KOPT-K1 (cell line): ENCODE measurements around the gene HELZ2.
"Not testable (repeated sequence)": the region's sequence is repeated elsewhere in the genome, so short reads cannot be mapped to it uniquely, and the experiment has no call there.

Source experiments
- H3K27ac ChIP-seq: fragments of 200-600 bp; sonication (generic); 2 replicates; pipeline ENCODE4 v1.5.1; 2016; ENCODE audit warnings: antibody characterized with exemption, mild to moderate bottlenecking, low read depth, low read length; ENCODE audit not compliant: poor library complexity, severe bottlenecking
- H3K36me3 ChIP-seq: fragments of 200-600 bp; sonication (generic); 2 replicates; pipeline ENCODE4 v1.5.1; 2017; ENCODE audit warnings: antibody characterized with exemption, mild to moderate bottlenecking, low read length, moderate library complexity; ENCODE audit not compliant: insufficient read depth
- H3K9me3 ChIP-seq: fragments of 200-600 bp; sonication (generic); 2 replicates; pipeline ENCODE4 v1.5.1; 2017; ENCODE audit warnings: antibody characterized with exemption, low read length, mild to moderate bottlenecking; ENCODE audit not compliant: insufficient read depth, poor library complexity, severe bottlenecking

HELZ2 gene

GRCh38 chr20:63577317-63577894 lies 3.4 kb upstream of the HELZ2 start:
- Histone ChIP-seq H3K27ac (no peak overlapping the region), H3K36me3 (no peaks in the 10 kb centered on the region), H3K9me3 (no peaks in the 10 kb centered on the region)

- Histone ChIP-seq H3K27ac (no peak overlapping the region), H3K9me3 (no peaks in the 10 kb centered on the region), H3K36me3 (no peaks in the 10 kb centered on the region)
Measured at GRCh38 chr20:63576311-63576710, 2.3 kb upstream of the HELZ2 start.

GRCh38 chr20:63574829-63575743 lies 1.0 kb upstream of the HELZ2 start:
- Histone ChIP-seq H3K36me3 (no peaks in the 10 kb centered on the region), H3K9me3 (no peaks in the 10 kb centered on the region), H3K27ac (no peak overlapping the region)

- peak overlapping the region; percentile 29 for H3K27ac ChIP-seq
- H3K36me3 ChIP-seq, result no peaks in the 10 kb centered on the region
- H3K9me3 ChIP-seq, result no peaks in the 10 kb centered on the region
Measured at GRCh38 chr20:63573647-63574131, 350 bp downstream of the HELZ2 start.

- Histone ChIP-seq H3K9me3 (no peaks in the 10 kb centered on the region), H3K27ac (peak overlapping the region; percentile 29), H3K36me3 (no peaks in the 10 kb centered on the region)
Measured at GRCh38 chr20:63572788-63573646, 1.0 kb downstream of the HELZ2 start.

- no peak overlapping the region for H3K27ac ChIP-seq
- H3K36me3 ChIP-seq, result no peaks in the 10 kb centered on the region
- no peaks in the 10 kb centered on the region for H3K9me3 ChIP-seq
Measured at GRCh38 chr20:63572071-63572787, 1.8 kb downstream of the HELZ2 start.

GRCh38 chr20:63571087-63571478 lies 3.0 kb downstream of the HELZ2 start:
- not testable (repeated sequence) for H3K36me3 ChIP-seq, H3K27ac ChIP-seq, H3K9me3 ChIP-seq

GRCh38 chr20:63570281-63571086 lies 3.6 kb downstream of the HELZ2 start:
- H3K36me3 ChIP-seq, result no peaks in the 10 kb centered on the region
- no peak overlapping the region for H3K27ac ChIP-seq
- no peaks in the 10 kb centered on the region for H3K9me3 ChIP-seq

- Histone ChIP-seq H3K27ac (no peak overlapping the region), H3K9me3 (no peaks in the 10 kb centered on the region), H3K36me3 (no peaks in the 10 kb centered on the region)
Measured at GRCh38 chr20:63568986-63569949, 4.8 kb downstream of the HELZ2 start.

- Histone ChIP-seq H3K36me3 (no peaks in the 10 kb centered on the region), H3K9me3 (no peaks in the 10 kb centered on the region), H3K27ac (no peak overlapping the region)
Measured at GRCh38 chr20:63568170-63568981, 5.7 kb downstream of the HELZ2 start.

- Histone ChIP-seq H3K36me3 (no peaks in the 10 kb centered on the region), H3K27ac (no peak overlapping the region), H3K9me3 (no peaks in the 10 kb centered on the region)
Measured at GRCh38 chr20:63567386-63568169, 6.5 kb downstream of the HELZ2 start.

- Histone ChIP-seq H3K27ac (no peak overlapping the region), H3K36me3 (no peaks in the 10 kb centered on the region), H3K9me3 (no peaks in the 10 kb centered on the region)
Measured at GRCh38 chr20:63567136-63567385, 7.0 kb downstream of the HELZ2 start.
